Measurements from ENCODE around the gene GCK. TPM values are rescaled to one million over a fixed set of nuclear protein-coding genes. Genes with fewer than 3 reads are reported as not detected.

Gene GCK
- total RNA-seq, 1 donor from 2014 or later, result 1.7 TPM

DNA sequence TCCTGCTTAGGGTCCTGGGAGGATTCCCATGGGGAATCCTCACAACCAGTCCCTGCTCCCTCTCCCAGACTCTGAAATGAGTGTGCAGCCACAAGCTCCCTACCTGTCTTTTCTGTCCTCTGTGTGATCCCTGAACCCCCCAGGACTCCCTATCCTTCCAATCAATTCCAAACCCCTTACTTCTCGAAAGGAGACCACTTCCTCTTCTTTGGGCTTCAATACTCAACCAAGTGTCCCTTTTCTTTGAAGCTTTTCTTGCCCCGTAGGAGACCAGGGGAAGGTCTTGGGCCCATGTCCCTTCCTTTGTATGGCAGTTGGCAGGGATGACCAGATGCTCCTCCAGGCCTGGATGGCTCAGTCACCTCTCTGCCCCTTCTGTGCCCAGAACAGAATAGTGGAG is 83.4 kb downstream of the GCK start:
- TF ChIP-seq CTCF (IDR thresholded peaks at IDR 0.05), result no peak
- TF ChIP-seq POLR2AphosphoS5 (IDR thresholded peaks at IDR 0.05; ENCODE audit: insufficient read depth in 1 of 2, low read depth in 1 of 2), result no peak
- no peak for TF ChIP-seq POLR2A (IDR thresholded peaks at IDR 0.05)

DNA sequence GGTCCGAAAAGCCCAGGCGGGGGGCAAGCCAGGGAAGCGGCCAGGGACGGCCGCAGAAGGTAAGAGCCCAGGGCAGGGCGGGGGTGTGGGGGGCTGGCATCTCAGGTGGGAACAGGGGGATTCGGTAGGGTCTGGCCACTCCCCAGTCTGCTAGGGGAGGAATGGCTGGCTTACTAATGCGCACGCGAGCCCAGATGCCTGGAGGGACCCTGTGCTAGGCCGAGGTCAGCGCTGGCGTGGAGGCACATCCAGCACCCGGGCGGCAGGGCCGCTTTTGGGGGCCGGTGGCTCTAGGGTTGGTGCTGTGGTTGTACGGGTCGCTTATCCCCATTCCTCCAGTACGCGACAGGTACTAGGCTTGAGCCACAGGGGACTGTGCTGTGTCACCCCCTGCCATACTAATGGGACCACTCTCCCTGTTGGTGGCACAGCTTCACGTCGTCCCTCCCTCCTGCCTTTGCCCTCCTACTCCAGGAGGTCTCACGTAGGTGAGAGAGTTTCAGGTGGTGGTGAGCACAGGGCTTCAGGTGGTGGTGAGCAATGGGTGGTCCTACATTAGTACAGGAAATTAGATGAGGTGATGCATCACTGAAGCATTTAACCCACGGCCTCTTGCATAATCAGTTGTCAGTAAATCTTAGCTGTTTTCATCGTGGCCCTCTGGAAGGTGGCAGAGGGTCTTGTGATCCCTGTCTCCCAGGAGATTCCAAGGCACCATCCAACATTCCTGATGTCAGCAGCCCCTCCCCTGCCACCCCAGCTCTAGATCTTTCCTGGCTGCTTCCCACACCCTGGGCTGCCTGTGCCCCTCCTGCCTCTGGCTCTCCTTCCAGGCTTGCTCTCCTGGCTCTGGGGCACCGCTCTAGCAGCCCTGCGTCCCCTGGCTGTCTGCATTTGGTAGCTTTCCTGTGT is 84.1 kb downstream of the GCK start:
- Histone ChIP-seq H3K27ac (peak overlapping the region; percentile 98), H3K36me3 (peaks cover 0 to 36% of the 10 kb centered on the region in 2 donors), H3K4me3 (peak overlapping the region; percentile 56 to 72), H3K9me3 (no peaks in the 10 kb centered on the region), H3K4me1 (peaks cover 62% of the 10 kb centered on the region), H3K27me3 (no peaks in the 10 kb centered on the region)
- TF ChIP-seq CTCF (IDR thresholded peaks at IDR 0.05) (no peak), POLR2AphosphoS5 (IDR thresholded peaks at IDR 0.05; ENCODE audit: insufficient read depth in 1 of 2, low read depth in 1 of 2) (peak; percentile 64 to 74), POLR2A (IDR thresholded peaks at IDR 0.05) (peak in 1 of 2 donors; percentile 22)
- DNase-seq (ENCODE audit: extremely low spot score in 2 of 2), result no peak
- intact Hi-C loops (cut with DNase I), result loop anchor here (2.0 kb wide), 1 partner anchor 22 kb away; the partner anchor contains the start of gene POLM

More for the DNA sequence above, 83.4 kb downstream of the GCK start:
- intact Hi-C loops (cut with DNase I), result loop anchor here (2.0 kb wide), 1 partner anchor 23 kb away; the partner anchor contains the start of gene POLM
- Histone ChIP-seq H3K27me3 (no peaks in the 10 kb centered on the region), H3K4me3 (peak overlapping the region; percentile 56 to 72), H3K36me3 (peaks cover 0 to 43% of the 10 kb centered on the region in 2 donors), H3K27ac (peak overlapping the region; percentile 98), H3K9me3 (no peaks in the 10 kb centered on the region), H3K4me1 (peaks cover 59% of the 10 kb centered on the region)
- DNase-seq (ENCODE audit: extremely low spot score in 2 of 2), result no peak

DNA sequence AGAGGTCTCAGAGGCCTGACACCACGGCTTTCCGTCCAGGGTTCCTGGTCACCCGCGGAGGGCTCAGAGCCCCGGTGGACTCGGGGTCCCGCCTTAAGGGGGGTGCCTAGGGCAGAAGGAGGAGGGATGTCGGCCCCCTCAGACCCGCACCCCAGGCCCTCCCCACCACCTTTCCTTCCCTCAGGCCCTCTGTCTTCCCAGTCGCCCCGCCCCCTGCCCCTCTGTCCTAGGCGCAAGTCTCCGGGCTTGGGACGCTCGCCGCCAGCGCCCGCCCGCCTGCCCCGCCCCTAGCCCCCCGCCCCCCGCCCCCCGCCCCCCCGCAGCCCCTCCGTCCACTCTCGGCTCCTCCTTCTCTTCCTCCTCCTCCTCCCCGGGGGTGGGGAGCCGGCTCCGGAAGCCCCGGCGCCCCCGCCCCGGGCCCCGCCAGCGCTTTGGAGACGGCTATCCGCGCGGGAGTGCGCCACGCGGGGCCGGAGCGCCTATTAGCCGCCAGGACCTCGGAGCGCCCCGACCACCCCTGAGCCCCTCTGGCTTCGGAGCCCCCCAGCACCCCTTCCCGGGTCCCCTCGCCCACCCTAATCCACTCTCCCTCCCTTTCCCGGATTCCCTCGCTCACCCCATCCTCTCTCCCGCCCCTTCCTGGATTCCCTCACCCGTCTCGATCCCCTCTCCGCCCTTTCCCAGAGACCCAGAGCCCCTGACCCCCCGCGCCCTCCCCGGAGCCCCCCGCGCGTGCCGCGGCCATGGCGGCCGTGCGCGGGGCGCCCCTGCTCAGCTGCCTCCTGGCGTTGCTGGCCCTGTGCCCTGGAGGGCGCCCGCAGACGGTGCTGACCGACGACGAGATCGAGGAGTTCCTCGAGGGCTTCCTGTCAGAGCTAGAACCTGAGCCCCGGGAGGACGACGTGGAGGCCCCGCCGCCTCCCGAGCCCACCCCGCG is 85.0 kb downstream of the GCK start, which contains the start of gene AEBP1:
Gene AEBP1 (plus strand): TSS at position 423 of the 937 bp plus-strand sequence. CDS start 321 bp downstream, at position 744.
- intact Hi-C loops (cut with DNase I), result loop anchor here (2.0 kb wide), 1 partner anchor 21 kb away; the partner anchor contains the start of gene POLM
- Histone ChIP-seq H3K27me3 (no peaks in the 10 kb centered on the region), H3K27ac (peak within 1 kb of the TSS; percentile 98), H3K4me3 (peak within 1 kb of the TSS; percentile 56 to 72), H3K4me1 (peaks cover 66% of the 10 kb centered on the region), H3K36me3 (peaks cover 0 to 28% of the 10 kb centered on the region in 2 donors), H3K9me3 (no peaks in the 10 kb centered on the region)
- no peak for DNase-seq (ENCODE audit: extremely low spot score in 2 of 2)
- TF ChIP-seq POLR2A (IDR thresholded peaks at IDR 0.05) (peak in 1 of 2 donors; percentile 44), CTCF (IDR thresholded peaks at IDR 0.05) (no peak), POLR2AphosphoS5 (IDR thresholded peaks at IDR 0.05; ENCODE audit: insufficient read depth in 1 of 2, low read depth in 1 of 2) (peak in 1 of 2 donors; percentile 63)

- DNase-seq (ENCODE audit: extremely low spot score in 2 of 2), result no peak
- no peaks in the 10 kb centered on the region for H3K27me3 ChIP-seq
- peak overlapping the region; percentile 98 for H3K27ac ChIP-seq
- peaks cover 0 to 21% of the 10 kb centered on the region in 2 donors for H3K36me3 ChIP-seq
- TF ChIP-seq POLR2AphosphoS5 (IDR thresholded peaks at IDR 0.05; ENCODE audit: insufficient read depth in 1 of 2, low read depth in 1 of 2) (no peak), POLR2A (IDR thresholded peaks at IDR 0.05) (no peak), CTCF (IDR thresholded peaks at IDR 0.05) (no peak)
- H3K4me1 ChIP-seq, result peaks cover 66% of the 10 kb centered on the region
- H3K4me3 ChIP-seq, result peak overlapping the region; percentile 56 to 72
- H3K9me3 ChIP-seq, result no peaks in the 10 kb centered on the region
- intact Hi-C loops (cut with DNase I), result no loop called here
Measured at GRCh38 chr7:44103566-44103922, 85.7 kb downstream of the GCK start.

All from vagina (tissue), 2 donors.